LNCaP clone FGC (cell line): Measurements from ENCODE around the gene FOXI3.

Experiments
- DNase-seq: peaks from one replicate; pipeline ENCODE4 v3.0.0-alpha.2; 2011; ENCODE audit warnings: low read depth
- H3K4me3 ChIP-seq: 2 replicates; pipeline ENCODE4 v1.5.1; 2011; ENCODE audit warnings: mild to moderate bottlenecking, low read depth, low read length, control low read depth
- TF ChIP-seq, protein P1 (sequence below): IDR thresholded peaks from 2 replicates; pipeline ENCODE4 v1.5.1; 2012; ENCODE audit warnings: mild to moderate bottlenecking; ENCODE audit not compliant: control insufficient read depth, insufficient read depth; ENCODE audit errors: extremely low read depth

Gene FOXI3

DNA sequence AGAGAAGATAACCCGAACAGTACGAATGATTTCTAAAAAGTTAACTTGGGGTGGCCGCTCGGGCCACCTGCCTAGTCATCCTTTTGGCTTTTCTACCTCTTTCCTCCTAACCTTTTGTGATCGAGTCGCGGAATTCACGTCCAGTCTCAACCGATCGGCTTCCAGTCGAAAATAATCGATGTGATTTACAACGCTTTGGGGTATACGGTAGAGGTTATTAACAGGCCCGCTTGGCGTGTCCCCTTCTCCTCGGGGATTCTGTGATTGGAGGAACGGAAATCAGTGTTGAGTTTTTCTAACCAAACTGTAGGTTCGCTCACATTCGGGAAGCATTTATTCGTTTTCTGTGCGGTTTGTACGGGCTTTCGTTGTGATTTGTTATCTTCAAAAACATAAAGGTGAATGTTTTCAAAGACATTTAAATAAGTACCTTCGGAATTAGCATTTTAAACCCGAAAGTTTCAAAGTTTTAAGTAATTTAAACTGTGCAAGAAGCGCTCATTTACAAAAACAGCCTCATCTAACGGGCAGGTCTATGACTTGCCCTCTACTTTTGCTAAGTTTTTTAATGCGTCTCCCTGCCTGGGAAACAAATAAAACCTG lies 588 bp upstream of the FOXI3 start:
- DNase-seq: no peak
- H3K4me3 ChIP-seq: no peak overlapping the region
- TF ChIP-seq, protein P1, sequence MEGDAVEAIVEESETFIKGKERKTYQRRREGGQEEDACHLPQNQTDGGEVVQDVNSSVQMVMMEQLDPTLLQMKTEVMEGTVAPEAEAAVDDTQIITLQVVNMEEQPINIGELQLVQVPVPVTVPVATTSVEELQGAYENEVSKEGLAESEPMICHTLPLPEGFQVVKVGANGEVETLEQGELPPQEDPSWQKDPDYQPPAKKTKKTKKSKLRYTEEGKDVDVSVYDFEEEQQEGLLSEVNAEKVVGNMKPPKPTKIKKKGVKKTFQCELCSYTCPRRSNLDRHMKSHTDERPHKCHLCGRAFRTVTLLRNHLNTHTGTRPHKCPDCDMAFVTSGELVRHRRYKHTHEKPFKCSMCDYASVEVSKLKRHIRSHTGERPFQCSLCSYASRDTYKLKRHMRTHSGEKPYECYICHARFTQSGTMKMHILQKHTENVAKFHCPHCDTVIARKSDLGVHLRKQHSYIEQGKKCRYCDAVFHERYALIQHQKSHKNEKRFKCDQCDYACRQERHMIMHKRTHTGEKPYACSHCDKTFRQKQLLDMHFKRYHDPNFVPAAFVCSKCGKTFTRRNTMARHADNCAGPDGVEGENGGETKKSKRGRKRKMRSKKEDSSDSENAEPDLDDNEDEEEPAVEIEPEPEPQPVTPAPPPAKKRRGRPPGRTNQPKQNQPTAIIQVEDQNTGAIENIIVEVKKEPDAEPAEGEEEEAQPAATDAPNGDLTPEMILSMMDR: no peak

DNA sequence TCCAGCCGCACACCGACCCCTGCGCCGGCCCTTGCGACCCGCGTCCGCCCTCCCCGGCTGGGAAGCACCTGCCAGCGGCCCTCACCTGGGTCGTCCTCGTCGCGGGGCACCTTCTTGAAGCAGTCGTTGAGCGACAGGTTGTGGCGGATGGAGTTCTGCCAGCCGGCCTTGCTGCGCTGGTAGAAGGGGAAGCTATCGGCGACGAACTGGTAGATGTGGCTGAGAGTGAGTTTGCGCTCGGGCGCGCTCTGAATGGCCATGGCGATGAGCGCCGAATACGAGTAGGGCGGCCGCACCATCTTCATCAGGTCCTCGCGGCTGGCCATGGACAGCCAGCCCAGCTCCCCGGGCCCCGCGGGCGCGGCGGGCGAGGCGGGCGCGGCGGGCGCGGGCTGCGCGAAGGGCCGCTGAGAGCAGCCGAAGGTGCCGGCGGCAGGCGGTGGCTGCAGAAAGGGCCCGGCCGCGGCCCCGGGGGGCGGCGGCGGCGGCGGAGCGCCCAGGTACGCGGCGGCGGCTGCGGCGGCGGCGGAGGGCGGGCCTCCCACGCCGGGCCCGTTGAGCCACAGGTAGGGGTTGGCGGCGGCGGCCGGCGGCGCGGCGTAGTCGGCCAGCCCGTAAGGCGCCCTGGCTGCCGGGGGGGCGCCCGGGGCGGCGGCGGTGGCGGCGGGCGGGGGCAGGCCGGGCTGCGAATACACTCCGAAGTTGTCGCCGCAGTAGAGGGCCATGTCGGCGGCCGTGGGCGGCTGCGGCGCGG lies 505 bp downstream of the FOXI3 start:
- no peak overlapping the region for H3K4me3 ChIP-seq
- TF ChIP-seq, protein P1: no peak
- DNase-seq: no peak

DNA sequence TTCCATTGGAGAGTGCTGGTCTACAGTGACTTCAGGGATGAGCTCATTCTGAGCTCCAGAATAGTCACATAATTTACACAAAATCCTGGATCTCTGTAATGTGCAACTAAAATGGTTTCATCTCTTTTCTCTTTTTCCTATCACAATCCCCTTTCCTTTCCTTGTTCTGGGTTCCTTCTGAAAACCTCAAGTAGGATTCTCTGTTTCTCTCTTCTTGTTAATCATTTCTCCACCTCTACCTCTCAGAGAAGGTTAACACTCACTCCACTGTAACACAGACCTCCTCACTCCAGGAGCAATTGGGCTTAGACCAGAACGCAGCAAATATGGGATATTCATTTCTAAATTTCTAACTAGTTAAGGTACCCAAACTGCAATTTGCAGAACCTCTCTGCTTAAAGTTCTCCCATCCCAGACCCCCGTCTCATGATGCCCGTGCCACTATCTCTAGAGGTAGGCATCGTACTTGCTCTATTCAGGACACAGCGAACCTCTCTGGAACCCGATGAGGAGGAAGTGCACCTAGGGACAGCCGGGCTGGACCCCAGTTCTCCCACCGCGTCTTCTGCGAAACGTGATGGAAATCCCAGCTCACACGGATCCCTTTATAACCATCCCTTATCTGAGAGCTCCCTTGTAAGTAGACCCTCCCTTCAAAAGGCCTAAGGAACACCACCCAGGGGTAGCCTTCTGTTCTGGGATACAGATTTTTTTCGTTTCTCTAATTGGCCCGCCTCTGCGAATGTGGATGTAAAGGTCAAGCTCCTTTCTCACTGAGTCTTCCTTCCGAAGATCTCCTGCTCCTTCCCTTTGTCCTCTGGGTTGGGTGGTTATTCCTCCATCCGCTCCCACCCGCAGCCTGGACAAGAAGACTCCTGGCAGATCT lies 1.3 kb downstream of the FOXI3 start:
- TF ChIP-seq, protein P1: no peak

DNA sequence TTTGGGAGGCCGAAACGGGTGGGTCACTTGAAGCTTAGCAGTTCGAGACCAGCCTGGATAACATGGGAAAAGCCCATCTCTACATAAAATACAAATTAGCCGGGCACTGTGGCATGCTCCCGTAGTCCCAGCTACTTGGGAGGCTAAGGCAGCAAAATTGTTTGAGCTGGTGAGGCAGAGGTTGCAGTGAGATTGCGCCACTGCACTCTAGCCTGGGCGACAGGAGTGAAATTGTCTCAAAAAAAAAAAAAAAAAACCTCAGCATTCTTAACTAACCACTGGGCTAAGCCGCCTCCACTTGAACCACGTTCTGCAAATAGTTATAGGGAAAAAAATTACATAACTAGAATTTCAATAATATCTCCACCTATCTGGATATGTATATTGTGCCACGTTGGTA lies 2.3 kb downstream of the FOXI3 start:
- no peak for DNase-seq
- no peak overlapping the region for H3K4me3 ChIP-seq
- TF ChIP-seq, protein P1: no peak

More for the DNA sequence above, 1.3 kb downstream of the FOXI3 start:
- H3K4me3 ChIP-seq: no peak overlapping the region
- no peak for DNase-seq

DNA sequence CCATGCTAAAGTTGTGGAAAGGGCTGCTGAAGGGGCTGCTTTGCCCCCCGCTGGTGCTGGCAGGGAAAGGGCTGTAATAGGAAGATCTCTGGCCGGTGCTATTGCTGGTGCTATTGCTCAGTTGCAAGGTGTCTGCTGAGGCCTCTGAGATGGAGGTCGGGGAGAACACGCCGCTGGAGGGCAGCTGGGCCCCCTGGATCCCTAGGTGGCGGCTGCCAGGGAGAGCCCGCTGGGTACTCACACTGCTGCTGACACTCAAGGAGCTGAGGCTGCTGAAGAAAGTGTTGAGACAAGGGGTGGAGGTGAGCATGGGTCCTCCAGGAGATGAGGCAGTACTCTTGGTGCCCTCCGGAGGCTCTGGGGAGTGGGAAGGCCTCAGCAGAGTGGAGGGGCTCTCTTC lies 4.2 kb downstream of the FOXI3 start:
- DNase-seq: no peak
- TF ChIP-seq, protein P1: no peak
- H3K4me3 ChIP-seq: no peak overlapping the region

DNA sequence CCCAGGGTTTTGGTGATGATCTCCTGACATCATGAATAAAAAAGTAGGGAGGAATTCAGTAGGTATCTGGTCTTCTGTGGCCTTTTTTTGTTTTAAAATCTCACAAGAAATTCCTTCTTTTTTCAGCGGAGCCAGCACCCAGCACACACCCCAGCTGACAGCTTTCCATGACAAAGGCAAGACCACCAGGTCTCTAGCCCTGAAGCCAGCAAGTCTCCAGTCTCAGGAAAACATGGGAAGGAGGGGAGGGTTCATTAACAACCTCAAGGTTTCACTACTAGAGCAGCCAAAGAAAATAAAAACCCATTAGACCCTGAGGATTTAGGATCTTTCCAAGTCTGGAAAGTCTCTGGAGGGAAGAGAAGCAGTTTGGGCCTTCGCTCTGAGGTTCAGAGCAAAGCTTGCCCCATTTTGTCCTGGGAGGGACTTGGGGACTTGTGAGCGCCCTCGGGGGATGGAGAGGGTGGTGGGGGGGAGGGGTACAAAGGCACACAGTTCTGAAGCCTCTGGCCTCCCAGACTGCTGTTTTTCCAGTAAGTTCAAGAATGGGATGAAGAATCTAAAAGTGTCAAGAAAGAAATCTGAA lies 9.0 kb downstream of the FOXI3 start:
- TF ChIP-seq, protein P1: no peak
- H3K4me3 ChIP-seq: no peak overlapping the region
- DNase-seq: no peak
